Measurements from ENCODE around the gene KIRREL1.
A peak's percentile ranks its signal among the peaks of the same experiment; 100 is the strongest.

Gene KIRREL1

GRCh38 chr1:158007667-158008386 is 14.4 kb downstream of the KIRREL1 start:
- DNase-seq = no peak

GRCh38 chr1:158008630-158009029 is 15.2 kb downstream of the KIRREL1 start:
- no peak for DNase-seq

DNA sequence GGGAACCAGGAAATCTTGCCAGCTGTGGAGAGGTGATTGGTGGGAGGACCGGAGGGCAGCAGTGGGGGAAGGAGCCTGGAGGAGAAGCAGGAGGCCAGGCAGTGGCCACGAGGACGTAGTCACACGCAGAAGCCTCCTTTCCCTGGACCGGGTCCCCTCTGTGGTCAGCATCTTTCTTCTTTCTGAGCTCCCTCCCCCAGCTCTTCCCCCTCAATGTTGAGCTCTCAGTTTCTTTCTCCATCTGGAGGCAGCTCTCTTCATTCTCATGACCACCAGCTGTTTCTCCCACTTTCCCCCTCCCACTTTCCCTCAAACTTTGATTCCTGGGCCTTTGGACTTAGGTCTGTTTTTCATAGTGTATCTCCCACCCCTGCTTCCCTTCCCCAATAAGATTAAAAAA is 18.3 kb downstream of the KIRREL1 start:
- DNase-seq = no peak

DNA sequence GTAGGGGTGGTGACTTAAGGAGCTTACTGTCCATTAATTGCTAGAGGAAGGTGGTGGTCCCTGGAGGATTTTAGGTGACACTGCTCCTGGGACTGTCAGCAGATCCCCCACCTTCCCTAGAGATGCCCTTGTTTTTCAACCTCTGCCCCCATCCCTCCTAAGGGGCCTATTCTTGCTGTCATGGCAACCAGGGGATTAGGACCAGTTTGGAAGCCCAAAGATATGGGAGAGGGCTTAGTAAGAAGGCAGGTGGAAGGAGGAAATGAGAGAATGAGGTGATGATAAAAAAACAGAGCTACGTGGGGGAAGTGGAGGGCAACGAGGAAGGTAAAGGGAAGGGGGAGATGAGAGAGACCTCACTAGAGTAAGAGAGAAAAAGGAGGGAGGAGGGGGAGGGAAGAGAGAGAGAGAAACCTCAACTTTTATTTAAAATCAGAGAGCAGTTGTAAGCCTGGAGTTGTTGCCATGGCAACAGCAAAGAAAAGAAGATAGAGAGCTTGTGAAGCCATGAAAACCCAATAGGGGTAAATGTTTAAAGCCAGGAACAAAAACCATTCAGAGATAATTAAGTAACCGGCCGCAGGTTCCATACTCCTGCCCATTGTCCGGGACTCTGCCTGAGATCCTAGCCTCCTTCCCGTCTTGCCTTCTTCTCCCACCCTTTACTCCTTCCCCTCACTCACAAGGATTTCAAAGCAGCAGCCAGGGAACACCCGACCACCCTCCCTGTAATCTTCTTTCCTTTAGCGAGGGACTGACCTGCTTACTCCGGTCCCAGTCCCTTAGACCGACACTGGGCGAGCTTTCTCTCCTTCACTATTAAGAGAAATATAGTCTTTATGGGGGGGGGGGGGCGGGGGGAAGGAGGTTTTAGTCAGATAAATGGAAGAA is 20.6 kb downstream of the KIRREL1 start:
- DNase-seq = no peak

GRCh38 chr1:158014731-158015320 is 21.4 kb downstream of the KIRREL1 start:
- DNase-seq = no peak

DNA sequence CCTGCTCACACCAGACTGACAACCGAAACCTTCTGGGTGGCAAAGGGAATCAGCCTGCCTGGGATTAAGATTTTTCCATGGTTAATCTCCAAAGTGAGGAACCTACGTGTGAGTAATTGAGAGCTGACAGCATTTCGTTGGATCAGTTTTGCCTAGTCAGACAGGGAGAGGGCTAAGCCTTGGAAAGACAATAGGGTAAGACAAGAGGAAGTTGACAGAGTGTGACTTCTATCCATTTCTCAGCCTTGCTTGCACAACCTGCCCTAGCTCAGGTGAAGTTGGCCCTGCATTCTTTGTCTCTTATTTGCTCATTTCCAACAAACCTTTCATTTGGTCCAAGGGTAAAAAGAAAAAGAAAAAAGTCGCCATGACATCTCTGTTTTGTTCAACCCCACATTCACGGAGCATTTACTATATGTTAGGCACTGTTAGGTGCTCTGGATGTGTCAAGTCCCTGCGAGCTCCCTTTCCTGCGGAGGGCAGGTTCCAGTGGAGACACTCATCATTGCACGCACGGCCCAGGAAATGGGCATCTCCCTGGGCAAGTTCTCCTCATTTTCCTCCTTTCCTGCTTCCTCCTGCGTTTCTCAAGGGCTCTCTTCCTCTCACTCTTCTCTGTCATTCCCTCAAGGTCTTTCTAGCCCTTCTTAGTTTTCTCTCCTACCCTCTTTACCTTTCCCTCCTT is 23.3 kb downstream of the KIRREL1 start:
- DNase-seq = no peak

- DNase-seq = no peak
These were observed 24.6 kb downstream of the KIRREL1 start for GRCh38 chr1:158017800-158018595.

GRCh38 chr1:158019171-158019868 is 25.9 kb downstream of the KIRREL1 start:
- DNase-seq = no peak

DNA sequence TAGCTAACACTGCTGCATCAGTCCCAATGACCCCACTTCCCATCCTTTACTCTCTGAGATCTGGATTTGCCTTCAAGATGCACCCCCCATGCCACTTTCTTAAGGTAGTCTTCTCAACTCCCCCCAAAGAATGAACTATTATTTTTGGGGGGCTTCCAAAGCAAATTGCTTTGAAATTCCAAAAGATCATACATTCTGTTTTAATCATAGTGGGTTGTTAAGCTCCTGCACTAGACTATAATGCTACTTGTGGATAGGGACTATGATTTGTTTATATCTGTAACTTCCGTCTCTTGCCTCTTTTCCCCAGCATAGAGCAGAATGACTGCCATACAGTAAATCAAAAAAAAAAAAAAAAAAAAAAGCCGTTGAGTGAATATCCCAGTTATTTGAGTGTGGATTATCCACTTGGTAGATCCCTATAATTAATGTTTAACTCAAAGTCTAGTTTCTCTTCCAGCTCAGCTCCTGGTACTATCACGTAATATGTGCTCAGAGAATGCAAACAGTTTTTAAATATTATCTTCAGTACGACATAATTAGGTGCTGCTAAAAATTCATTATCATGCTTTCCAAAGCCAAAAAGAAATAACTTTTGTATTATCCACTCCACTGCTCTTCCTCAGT is 26.9 kb downstream of the KIRREL1 start:
- no peak for DNase-seq

GRCh38 chr1:158020886-158021620 is 27.6 kb downstream of the KIRREL1 start:
- DNase-seq = peak; percentile 61

DNA sequence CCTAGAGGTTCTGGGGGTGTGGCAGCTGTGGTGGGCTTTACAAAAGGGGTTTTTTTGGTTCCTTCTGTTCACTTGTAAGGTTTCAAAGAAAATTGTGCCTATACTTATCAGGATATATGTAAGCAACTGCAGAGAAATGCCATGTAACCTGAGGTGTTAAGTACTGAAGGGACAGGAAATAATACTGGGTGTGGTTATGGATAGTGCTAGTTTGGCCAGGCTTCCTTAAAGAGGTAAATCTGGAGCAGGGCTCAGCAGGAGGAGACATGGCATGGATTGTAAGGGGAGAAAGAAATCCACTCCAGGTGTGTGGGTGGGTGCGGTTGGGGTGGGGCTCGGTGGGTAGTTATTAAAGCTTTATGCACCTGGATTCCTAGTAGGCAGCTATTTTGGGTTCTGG is 28.3 kb downstream of the KIRREL1 start:
- no peak for DNase-seq

GRCh38 chr1:158022554-158023312 is 29.3 kb downstream of the KIRREL1 start:
- DNase-seq = no peak

DNA sequence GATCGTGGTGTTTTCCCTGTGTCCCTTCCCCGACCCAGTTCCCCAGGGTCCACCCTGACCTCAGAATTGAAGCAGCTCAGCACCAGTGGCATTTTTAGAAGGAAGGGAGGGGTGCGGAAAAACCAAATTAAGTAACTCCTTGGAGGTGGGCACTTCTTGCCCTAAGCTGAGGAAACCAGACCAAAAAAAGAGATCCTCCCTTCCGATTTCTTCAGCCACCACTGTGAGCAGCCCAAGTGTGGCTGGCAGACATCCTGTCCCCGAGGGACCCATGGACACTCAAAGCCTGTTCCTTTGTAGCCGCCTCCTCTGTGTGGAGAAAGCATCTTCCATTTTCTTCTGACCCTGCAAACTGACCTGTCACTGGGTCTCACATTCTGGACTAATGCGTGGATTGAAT is 31.3 kb downstream of the KIRREL1 start:
- no peak for DNase-seq

GRCh38 chr1:158025576-158026230 is 32.3 kb downstream of the KIRREL1 start:
- DNase-seq = no peak

DNA sequence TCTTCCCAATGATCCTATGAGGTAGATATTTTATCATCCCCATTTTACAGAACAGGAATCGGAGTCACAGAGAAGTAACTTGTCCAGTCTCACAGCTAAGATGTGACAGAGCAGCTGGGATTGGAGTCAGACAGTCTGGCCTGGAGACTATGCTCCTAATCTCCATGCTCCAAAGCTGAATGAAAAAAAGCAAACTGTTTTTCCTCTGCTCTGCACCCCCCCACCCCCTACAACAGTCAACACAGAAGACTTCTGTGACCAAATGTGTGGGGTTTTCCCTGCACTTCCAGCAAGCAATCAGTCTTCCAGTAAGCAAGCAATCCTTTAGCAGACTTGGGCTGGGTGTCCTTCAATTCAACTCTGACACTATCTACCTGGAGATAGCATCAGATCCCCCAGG is 33.2 kb downstream of the KIRREL1 start:
- no peak for DNase-seq

- no peak for DNase-seq
These were observed 34.1 kb downstream of the KIRREL1 start for GRCh38 chr1:158027508-158027907.

DNA sequence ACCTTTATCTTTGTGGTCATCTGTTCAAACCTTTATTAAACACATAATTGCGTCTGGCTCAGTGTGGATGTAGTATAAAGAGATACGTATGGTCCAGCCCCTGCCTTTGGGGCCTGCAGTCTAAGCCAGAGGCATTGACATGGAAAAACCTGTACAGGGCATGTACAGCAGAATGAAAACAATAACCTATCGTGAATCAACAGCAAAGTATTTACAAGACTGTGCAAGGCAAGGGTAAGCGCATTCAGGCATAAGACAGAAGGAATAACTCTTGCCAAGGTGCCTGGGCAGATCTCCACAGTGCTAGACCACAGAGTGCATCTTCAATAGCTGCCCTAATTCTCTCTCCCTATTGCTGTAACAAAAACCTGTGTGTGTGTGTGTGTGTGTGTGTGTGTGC is 35.5 kb downstream of the KIRREL1 start:
- DNase-seq = no peak

DNA sequence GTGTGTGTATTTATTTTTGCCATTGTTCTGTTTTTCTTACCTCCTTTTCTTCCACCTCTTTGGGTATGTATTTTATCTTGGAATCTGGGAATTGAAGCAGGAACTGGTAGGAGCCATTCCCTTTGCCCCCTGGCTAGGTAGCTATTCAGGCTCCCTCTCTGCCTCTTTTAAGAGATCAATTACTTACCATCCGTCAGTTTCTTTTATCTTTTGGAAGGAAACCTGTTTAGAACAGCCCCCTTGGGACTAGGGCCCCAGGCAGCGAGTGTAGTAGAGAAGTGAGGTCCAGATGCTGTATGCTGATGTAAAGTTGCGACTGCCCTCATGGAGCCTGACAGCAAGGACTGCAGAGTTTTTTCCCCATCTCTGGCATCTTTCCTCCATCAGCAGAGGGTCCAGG is 41.6 kb downstream of the KIRREL1 start:
- DNase-seq = no peak

DNA sequence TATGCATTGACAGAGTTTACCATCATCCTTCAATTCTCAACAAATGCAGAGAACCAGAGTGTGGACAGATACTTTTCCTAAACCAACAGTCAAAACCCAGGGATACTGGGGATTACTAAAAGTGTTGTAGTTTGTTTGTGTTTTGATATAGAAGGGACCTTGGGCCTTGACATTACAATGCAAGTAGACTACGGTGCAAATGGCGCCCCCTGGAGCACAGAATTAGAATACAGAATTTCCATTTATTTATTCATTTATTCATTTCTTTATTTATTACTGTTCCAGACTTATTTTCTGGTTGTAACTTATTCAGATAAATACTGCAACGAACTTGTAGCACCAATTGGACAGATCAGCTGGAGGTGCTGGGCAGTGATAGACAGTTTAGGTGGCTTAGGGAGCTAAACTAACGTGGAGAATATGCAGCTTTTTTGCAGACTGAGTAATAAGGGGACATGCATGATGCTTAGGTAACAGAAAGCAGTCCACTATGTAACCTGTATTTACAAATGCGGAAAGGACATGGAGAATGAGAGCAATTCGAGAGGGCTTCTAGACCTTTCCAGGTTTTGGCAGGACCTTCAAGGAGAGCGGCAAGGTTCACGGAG is 42.6 kb downstream of the KIRREL1 start:
- DNase-seq = no peak
